Common myeloid progenitor, CD34-positive (primary cell): ENCODE data around the gene CD300E. TPM values are rescaled to one million over a fixed set of nuclear protein-coding genes. Genes with fewer than 3 reads are reported as not detected.

Experiments used
- CTCF ChIA-PET: fragments of 350-600 bp; sonication (Branson Sonifier 250); formaldehyde crosslinking; loops from one replicate; lab custom pipeline; 2021; ENCODE audit warnings: antibody characterized with exemption; lab: Charles Lee
- POLR2A ChIA-PET: fragments of 350-600 bp; sonication (Branson Sonifier 250); formaldehyde crosslinking; loops from one replicate; lab custom pipeline; 2021; ENCODE audit warnings: antibody characterized with exemption; lab: Charles Lee
- DNase-seq, 3 donors: peaks; one replicate each; pipeline versions ENCODE4 v3.0.0 to v3.0.0-alpha.2; 2013
- H3K27ac ChIP-seq, 2 experiments: 1 replicate in 1 of 2; 2 replicates in 1 of 2; pipeline ENCODE4 v1.7.0; 2013; ENCODE audit warnings: inconsistent platforms in 2 of 2, low read length in 2 of 2, mild to moderate bottlenecking in 2 of 2, low read depth in 1 of 2, moderate library complexity in 1 of 2; ENCODE audit not compliant: severe bottlenecking in 2 of 2, insufficient read depth in 1 of 2, poor library complexity in 1 of 2
- H3K27me3 ChIP-seq, 5 experiments: replicated peaks in 2 of 5; 1 replicate in 3 of 5; 2 replicates in 2 of 5; pipeline versions ENCODE4 v1.6.1 to v1.7.0; 2013; ENCODE audit warnings: low read length in 4 of 5, mild to moderate bottlenecking in 2 of 5, moderate library complexity in 2 of 5, inconsistent platforms in 1 of 5; ENCODE audit not compliant: insufficient read depth in 5 of 5, control insufficient read depth in 4 of 5
- H3K36me3 ChIP-seq, 4 experiments: 1 replicate in 2 of 4; 2 replicates in 2 of 4; pipeline versions ENCODE4 v1.6.1 to v1.7.0; 2013; ENCODE audit warnings: low read length in 3 of 4, control low read depth in 1 of 4, mild to moderate bottlenecking in 1 of 4; ENCODE audit not compliant: control insufficient read depth in 4 of 4, insufficient read depth in 4 of 4
- H3K4me1 ChIP-seq, 4 experiments: 1 replicate in 3 of 4; 2 replicates in 1 of 4; pipeline versions ENCODE4 v1.6.1 to v1.7.1; 2013; ENCODE audit warnings: low read length in 3 of 4, mild to moderate bottlenecking in 3 of 4, control low read depth in 1 of 4, inconsistent platforms in 1 of 4, moderate library complexity in 1 of 4; ENCODE audit not compliant: control insufficient read depth in 4 of 4, insufficient read depth in 4 of 4; ENCODE audit errors: control extremely low read depth in 1 of 4
- H3K4me3 ChIP-seq, 7 experiments: 1 replicate in 4 of 7; 2 replicates in 3 of 7; pipeline versions ENCODE4 v1.5.1 to v1.7.0; 2013; ENCODE audit warnings: mild to moderate bottlenecking in 7 of 7, low read length in 6 of 7, moderate library complexity in 6 of 7, inconsistent platforms in 2 of 7, low read depth in 2 of 7, control low read depth in 1 of 7; ENCODE audit not compliant: insufficient read depth in 4 of 7, control insufficient read depth in 1 of 7; ENCODE audit errors: extremely low read depth in 1 of 7
- H3K9me3 ChIP-seq, 5 experiments: 1 replicate in 4 of 5; 2 replicates in 1 of 5; pipeline versions ENCODE4 v1.6.1 to v1.7.1; 2013; ENCODE audit warnings: low read length in 4 of 5, mild to moderate bottlenecking in 2 of 5, inconsistent platforms in 1 of 5, low read depth in 1 of 5, moderate library complexity in 1 of 5; ENCODE audit not compliant: control insufficient read depth in 4 of 5, insufficient read depth in 2 of 5; ENCODE audit errors: control extremely low read depth in 1 of 5
- WGBS: methylation state at CpG from one replicate; pipeline ENCODE4 v1.1.5; 2013; ENCODE audit not compliant: insufficient coverage; 5-methylcytosine and 5-hydroxymethylcytosine counted together
- polyA plus RNA-seq: library from polyadenylated mRNA; unstranded; fragments of 120-200 nt; gene quantifications from one replicate; pipeline ENCODE4 v1.2.1, GENCODE V29; 2013

CD300E gene, protein sequence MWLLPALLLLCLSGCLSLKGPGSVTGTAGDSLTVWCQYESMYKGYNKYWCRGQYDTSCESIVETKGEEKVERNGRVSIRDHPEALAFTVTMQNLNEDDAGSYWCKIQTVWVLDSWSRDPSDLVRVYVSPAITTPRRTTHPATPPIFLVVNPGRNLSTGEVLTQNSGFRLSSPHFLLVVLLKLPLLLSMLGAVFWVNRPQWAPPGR
- 2.3 TPM for polyA plus RNA-seq

- 51% methylated on average over 4 of the region's 5 CpGs for WGBS
- H3K36me3 ChIP-seq: no peaks in the 10 kb centered on the region
- H3K9me3 ChIP-seq: peaks cover 0 to 5% (median 2%) of the 10 kb centered on the region in 5 experiments
- DNase-seq: no peak
- ChIA-PET POLR2A (no interaction called here), CTCF (interaction anchor here (1.0 to 1.2 kb wide), 3 partner anchors 9 to 21 kb away, joined by 4 read pairs; no protein-coding TSS in a partner anchor)
- H3K27me3 ChIP-seq: peaks cover 0 to 58% (median 8%) of the 10 kb centered on the region in 5 experiments
- no peak within 1 kb of the TSS for H3K4me3 ChIP-seq
- no peak within 1 kb of the TSS for H3K27ac ChIP-seq
- H3K4me1 ChIP-seq: no peaks in the 10 kb centered on the region
Observed at GRCh38 chr17:74623693-74624093, at the start of gene CD300E. CD300E (minus strand) TSS chr17:74623738; CDS start chr17:74623621, 117 bp downstream.

DNA sequence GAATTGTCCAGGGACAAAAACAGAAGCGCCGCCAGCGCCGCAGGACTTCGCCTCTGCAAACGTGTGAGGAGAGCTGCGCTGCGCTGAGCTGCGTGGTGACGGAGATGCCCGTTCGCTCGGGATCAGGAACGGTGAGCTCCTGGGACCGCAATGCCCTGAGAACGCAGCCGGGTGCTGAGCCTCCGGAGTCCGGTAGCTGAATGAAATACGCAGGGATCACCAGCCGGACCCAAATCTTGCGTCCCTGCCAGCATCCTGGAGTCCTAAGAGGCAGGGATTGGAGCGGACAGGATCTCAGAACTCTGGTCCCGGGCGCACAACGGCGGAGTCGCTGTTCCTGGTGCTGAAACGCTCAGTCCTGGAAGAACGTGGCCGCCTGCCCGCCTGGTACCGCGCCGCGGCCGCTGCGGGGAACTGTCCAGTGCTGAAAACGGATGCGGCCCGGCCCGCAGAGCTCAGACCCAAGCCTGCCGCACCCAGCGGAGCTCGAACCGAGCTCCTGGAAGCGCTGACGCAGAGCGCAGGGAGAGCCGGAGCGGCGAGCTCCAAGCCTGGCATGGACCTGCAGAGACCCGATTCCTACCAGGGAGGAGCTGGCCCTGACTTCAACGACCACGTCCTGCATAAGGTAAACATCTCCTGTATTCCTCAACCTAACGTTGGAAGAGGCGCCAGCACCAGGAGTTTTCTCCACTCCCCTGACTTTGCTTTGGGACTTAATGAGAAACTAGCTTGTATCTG lies 47.7 kb upstream of the CD300E start:
- peak; percentile 81 to 93 (median 91) for DNase-seq
- CTCF ChIA-PET: interaction anchor here (0.7 to 11.1 kb wide), 12 partner anchors 12 to 191 kb away, joined by 3 to 61 read pairs (median 4); partner anchors contain the start of gene RAB37
- WGBS: 11% methylated on average over 57 of the region's 57 CpGs
- H3K36me3 ChIP-seq: no peaks in the 10 kb centered on the region
- POLR2A ChIA-PET: interaction anchor here (1.5 to 1.7 kb wide), 2 partner anchors 14 to 65 kb away, joined by 4 to 6 read pairs; no protein-coding TSS in a partner anchor
- H3K9me3 ChIP-seq: peaks cover 0 to 3% (median 0%) of the 10 kb centered on the region in 5 experiments
- H3K27ac ChIP-seq: no peak overlapping the region
- no peak overlapping the region for H3K4me3 ChIP-seq
- H3K4me1 ChIP-seq: peaks cover 0 to 3% (median 3%) of the 10 kb centered on the region in 4 experiments
- peaks cover 0 to 29% (median 19%) of the 10 kb centered on the region in 5 experiments for H3K27me3 ChIP-seq

GRCh38 chr17:74670329-74670728 lies 46.8 kb upstream of the CD300E start:
- CTCF ChIA-PET: interaction anchor here (0.8 to 11.1 kb wide), 10 partner anchors 11 to 113 kb away, joined by 3 to 61 read pairs (median 4); partner anchors contain the start of gene RAB37

GRCh38 chr17:74663561-74663960 lies 40.0 kb upstream of the CD300E start:
- ChIA-PET POLR2A (interaction anchor here (0.9 kb wide), 1 partner anchor 74 kb away, joined by 6 read pairs; the partner anchor contains the start of gene RAB37), CTCF (interaction anchor here (0.9 to 1.9 kb wide), 6 partner anchors 15 to 97 kb away, joined by 3 to 4 read pairs (median 4); no protein-coding TSS in a partner anchor)
- peak in 1 of 3 donors; percentile 43 for DNase-seq
- no peaks in the 10 kb centered on the region for H3K36me3 ChIP-seq
- peaks cover 0 to 3% (median 0%) of the 10 kb centered on the region in 5 experiments for H3K27me3 ChIP-seq
- no peak overlapping the region for H3K27ac ChIP-seq
- no peaks in the 10 kb centered on the region for H3K9me3 ChIP-seq
- no peak overlapping the region for H3K4me3 ChIP-seq
- H3K4me1 ChIP-seq: peaks cover 0 to 10% (median 3%) of the 10 kb centered on the region in 4 experiments
- no CpG with 5 or more reads among the region's 3 CpGs for WGBS

More at GRCh38 chr17:74670329-74670728, 46.8 kb upstream of the CD300E start:
- DNase-seq: no peak
- H3K4me1 ChIP-seq: peaks cover 0 to 3% (median 3%) of the 10 kb centered on the region in 4 experiments
- H3K27ac ChIP-seq: no peak overlapping the region
- H3K27me3 ChIP-seq: peaks cover 0 to 29% (median 19%) of the 10 kb centered on the region in 5 experiments
- no peaks in the 10 kb centered on the region for H3K36me3 ChIP-seq
- H3K9me3 ChIP-seq: peaks cover 0 to 3% (median 0%) of the 10 kb centered on the region in 5 experiments
- WGBS: 87% methylated on average over 4 of the region's 6 CpGs
- POLR2A ChIA-PET: interaction anchor here (1.5 kb wide), 1 partner anchor 13 kb away, joined by 6 read pairs; no protein-coding TSS in a partner anchor
- H3K4me3 ChIP-seq: no peak overlapping the region

GRCh38 chr17:74659889-74660288 lies 36.4 kb upstream of the CD300E start:
- no peaks in the 10 kb centered on the region for H3K27me3 ChIP-seq
- DNase-seq: no peak
- ChIA-PET CTCF (interaction anchor here (1.1 to 6.5 kb wide), 7 partner anchors 10 to 203 kb away, joined by 3 to 151 read pairs (median 6); partner anchors contain the start of gene RAB37), POLR2A (no interaction called here)
- peaks cover 0 to 13% (median 6%) of the 10 kb centered on the region in 4 experiments for H3K4me1 ChIP-seq
- WGBS: no CpG with 5 or more reads among the region's 4 CpGs
- no peak overlapping the region for H3K27ac ChIP-seq
- no peaks in the 10 kb centered on the region for H3K36me3 ChIP-seq
- no peak overlapping the region for H3K4me3 ChIP-seq
- H3K9me3 ChIP-seq: no peaks in the 10 kb centered on the region

- no peak for DNase-seq
- WGBS: 97% methylated on average over 6 of the region's 6 CpGs
- ChIA-PET CTCF (interaction anchor here (0.7 to 6.5 kb wide), 14 partner anchors 12 to 204 kb away, joined by 3 to 151 read pairs (median 8); partner anchors contain the start of gene RAB37), POLR2A (interaction anchor here (3.9 kb wide), 1 partner anchor 79 kb away, joined by 23 read pairs; the partner anchor contains the start of gene RAB37)
- Histone ChIP-seq H3K27ac (no peak overlapping the region), H3K4me1 (peaks cover 0 to 10% (median 5%) of the 10 kb centered on the region in 4 experiments), H3K27me3 (no peaks in the 10 kb centered on the region), H3K4me3 (no peak overlapping the region), H3K9me3 (no peaks in the 10 kb centered on the region), H3K36me3 (no peaks in the 10 kb centered on the region)
Observed at GRCh38 chr17:74658620-74659019, 35.1 kb upstream of the CD300E start.
